Measurements from ENCODE around the gene TNNT3.

GRCh38 chr11:1888811-1889210 lies 30.7 kb upstream of the TNNT3 start:
- TF ChIP-seq POLR2A (IDR thresholded peaks at IDR 0.05) (no peak), CTCF (IDR thresholded peaks at IDR 0.05) (no peak)

Data from thyroid gland (tissue), 4 donors.